HepG2 (cell line): ENCODE results near the gene EGF.

Experiments used
- ZC3H13 ChIP-seq: sonication (generic); formaldehyde crosslinking; IDR thresholded peaks from 2 replicates; pipeline ENCODE4 v1.8.1; 2023; ENCODE audit warnings: mild to moderate bottlenecking, missing genetic modification reagents, moderate library complexity
- TF ChIP-seq, protein P1 (sequence below), 2 experiments: sonication (generic) in 1 of 2; formaldehyde crosslinking in 1 of 2; IDR thresholded peaks; 2 replicates each; pipeline versions ENCODE4 v1.5.1 to v1.6.1; 2011 to 2020; ENCODE audit warnings: borderline replicate concordance in 1 of 2, low read depth in 1 of 2, low read length in 1 of 2, mild to moderate bottlenecking in 1 of 2, missing genetic modification reagents in 1 of 2, moderate library complexity in 1 of 2
- TF ChIP-seq, protein P2 (sequence below), 2 experiments: sonication (generic) in 1 of 2; formaldehyde crosslinking in 1 of 2; IDR thresholded peaks; 2 replicates each; pipeline versions ENCODE4 v1.4.0 to v1.6.1; 2016 to 2020; ENCODE audit warnings: borderline replicate concordance in 1 of 2, low read depth in 1 of 2, mild to moderate bottlenecking in 1 of 2, missing genetic modification reagents in 1 of 2
- TF ChIP-seq, protein P3 (sequence below): sonication (generic); formaldehyde crosslinking; IDR thresholded peaks from 2 replicates; pipeline ENCODE4 v1.5.0; 2020; ENCODE audit warnings: mild to moderate bottlenecking, missing genetic modification reagents, moderate library complexity

DNA sequence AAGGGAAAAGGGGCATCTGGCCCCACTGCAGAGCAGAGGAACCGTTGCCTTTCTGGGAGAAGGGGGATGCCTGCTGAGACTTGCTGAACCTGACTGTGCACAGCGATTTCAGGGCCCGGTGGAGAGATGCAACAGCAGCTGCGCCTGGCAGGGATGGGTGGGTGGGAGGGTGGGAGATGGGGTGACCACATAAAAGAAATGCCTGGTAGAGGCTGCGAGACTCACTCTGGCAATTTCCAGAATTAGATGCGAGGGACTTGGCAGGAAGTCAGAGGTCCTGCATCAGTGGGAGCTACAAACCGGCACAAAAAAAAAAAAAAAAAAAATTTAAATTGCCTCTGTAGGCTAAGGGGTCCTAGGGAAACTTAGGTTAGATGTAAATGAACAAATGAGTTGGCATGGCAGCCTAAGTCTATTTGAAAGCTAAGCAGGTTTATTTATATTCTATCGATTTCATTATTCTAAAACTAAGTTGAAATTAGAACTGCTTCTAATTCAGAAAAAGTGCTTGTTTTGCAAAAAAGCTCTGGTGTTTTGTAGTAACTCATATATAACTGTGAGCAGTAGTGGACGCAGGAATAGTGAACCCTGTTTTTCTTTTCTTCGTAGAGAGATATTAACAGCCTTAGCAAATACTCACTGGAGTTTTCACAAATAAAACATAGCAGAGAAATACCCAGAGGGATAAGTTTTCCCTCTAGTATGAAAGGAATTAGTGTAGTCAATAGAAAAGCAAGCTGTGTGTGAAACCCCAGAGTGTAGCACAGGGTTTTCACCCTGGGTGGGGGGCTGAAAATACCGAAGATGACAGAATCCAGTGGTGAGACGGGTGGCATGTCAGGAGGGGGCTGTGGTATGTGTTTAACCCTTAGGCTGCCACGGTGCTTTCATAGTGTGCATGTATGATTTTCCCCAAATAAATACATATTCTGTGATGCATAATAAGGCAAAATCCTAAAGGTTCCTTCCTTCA is 130.1 kb downstream of the EGF start:
- TF ChIP-seq, protein P1, sequence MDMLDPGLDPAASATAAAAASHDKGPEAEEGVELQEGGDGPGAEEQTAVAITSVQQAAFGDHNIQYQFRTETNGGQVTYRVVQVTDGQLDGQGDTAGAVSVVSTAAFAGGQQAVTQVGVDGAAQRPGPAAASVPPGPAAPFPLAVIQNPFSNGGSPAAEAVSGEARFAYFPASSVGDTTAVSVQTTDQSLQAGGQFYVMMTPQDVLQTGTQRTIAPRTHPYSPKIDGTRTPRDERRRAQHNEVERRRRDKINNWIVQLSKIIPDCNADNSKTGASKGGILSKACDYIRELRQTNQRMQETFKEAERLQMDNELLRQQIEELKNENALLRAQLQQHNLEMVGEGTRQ (IDR thresholded peaks at IDR 0.05; ENCODE audit: low read depth, low read length), result no peak
- TF ChIP-seq, protein P1 (CRISPR knock-in tag; IDR thresholded peaks at IDR 0.05; ENCODE audit: borderline replicate concordance), result no peak
- TF ChIP-seq ZC3H13 (CRISPR knock-in tag), result no peak
- TF ChIP-seq, protein P2, sequence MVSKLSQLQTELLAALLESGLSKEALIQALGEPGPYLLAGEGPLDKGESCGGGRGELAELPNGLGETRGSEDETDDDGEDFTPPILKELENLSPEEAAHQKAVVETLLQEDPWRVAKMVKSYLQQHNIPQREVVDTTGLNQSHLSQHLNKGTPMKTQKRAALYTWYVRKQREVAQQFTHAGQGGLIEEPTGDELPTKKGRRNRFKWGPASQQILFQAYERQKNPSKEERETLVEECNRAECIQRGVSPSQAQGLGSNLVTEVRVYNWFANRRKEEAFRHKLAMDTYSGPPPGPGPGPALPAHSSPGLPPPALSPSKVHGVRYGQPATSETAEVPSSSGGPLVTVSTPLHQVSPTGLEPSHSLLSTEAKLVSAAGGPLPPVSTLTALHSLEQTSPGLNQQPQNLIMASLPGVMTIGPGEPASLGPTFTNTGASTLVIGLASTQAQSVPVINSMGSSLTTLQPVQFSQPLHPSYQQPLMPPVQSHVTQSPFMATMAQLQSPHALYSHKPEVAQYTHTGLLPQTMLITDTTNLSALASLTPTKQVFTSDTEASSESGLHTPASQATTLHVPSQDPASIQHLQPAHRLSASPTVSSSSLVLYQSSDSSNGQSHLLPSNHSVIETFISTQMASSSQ (IDR thresholded peaks at IDR 0.05; ENCODE audit: low read depth), result no peak
- TF ChIP-seq, protein P2 (CRISPR knock-in tag; IDR thresholded peaks at IDR 0.05; ENCODE audit: borderline replicate concordance), result no peak
- TF ChIP-seq, protein P3, sequence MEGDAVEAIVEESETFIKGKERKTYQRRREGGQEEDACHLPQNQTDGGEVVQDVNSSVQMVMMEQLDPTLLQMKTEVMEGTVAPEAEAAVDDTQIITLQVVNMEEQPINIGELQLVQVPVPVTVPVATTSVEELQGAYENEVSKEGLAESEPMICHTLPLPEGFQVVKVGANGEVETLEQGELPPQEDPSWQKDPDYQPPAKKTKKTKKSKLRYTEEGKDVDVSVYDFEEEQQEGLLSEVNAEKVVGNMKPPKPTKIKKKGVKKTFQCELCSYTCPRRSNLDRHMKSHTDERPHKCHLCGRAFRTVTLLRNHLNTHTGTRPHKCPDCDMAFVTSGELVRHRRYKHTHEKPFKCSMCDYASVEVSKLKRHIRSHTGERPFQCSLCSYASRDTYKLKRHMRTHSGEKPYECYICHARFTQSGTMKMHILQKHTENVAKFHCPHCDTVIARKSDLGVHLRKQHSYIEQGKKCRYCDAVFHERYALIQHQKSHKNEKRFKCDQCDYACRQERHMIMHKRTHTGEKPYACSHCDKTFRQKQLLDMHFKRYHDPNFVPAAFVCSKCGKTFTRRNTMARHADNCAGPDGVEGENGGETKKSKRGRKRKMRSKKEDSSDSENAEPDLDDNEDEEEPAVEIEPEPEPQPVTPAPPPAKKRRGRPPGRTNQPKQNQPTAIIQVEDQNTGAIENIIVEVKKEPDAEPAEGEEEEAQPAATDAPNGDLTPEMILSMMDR (CRISPR knock-in tag), result no peak
